ENCODE data around the gene VSTM2B.

- TF ChIP-seq, protein P1, sequence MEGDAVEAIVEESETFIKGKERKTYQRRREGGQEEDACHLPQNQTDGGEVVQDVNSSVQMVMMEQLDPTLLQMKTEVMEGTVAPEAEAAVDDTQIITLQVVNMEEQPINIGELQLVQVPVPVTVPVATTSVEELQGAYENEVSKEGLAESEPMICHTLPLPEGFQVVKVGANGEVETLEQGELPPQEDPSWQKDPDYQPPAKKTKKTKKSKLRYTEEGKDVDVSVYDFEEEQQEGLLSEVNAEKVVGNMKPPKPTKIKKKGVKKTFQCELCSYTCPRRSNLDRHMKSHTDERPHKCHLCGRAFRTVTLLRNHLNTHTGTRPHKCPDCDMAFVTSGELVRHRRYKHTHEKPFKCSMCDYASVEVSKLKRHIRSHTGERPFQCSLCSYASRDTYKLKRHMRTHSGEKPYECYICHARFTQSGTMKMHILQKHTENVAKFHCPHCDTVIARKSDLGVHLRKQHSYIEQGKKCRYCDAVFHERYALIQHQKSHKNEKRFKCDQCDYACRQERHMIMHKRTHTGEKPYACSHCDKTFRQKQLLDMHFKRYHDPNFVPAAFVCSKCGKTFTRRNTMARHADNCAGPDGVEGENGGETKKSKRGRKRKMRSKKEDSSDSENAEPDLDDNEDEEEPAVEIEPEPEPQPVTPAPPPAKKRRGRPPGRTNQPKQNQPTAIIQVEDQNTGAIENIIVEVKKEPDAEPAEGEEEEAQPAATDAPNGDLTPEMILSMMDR (conservative IDR thresholded peaks at IDR 0.05) = no peak
- no peak for TF ChIP-seq ZFX (IDR thresholded peaks at IDR 0.05)
Measured at GRCh38 chr19:29548483-29549085, 22.8 kb downstream of the VSTM2B start.

All from C4-2B (cell line).